ENCODE results near the gene SMIM1.

The SMIM1 gene

DNA sequence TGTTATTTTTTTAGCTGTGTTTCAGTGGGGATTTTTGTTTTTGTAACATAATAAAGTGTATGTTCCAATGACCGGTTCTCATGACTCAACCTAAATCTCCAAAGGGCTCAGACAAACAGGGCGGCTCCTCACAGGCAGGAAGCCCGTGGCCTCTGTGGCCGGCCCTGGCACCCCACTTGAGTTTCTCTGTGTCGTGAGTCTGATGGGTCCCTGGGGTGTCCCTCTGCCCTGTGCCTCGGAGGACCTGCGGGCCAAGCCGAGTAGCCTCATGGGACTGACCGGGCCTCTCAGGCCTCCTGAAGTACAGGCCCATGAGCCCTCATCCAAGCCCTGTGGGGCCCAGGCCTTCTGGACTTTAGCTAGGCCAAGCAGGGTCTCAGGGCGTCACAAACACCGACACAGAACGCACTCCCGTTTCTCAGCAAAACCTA is 36.4 kb upstream of the SMIM1 start:
- in situ Hi-C loops (cut with HindIII; ENCODE audit: low sequenced_read_pairs) = no loop called here

- in situ Hi-C loops (cut with HindIII; ENCODE audit: low sequenced_read_pairs) = no loop called here
These were observed 35.8 kb upstream of the SMIM1 start for GRCh38 chr1:3736708-3737107.

- in situ Hi-C loops (cut with HindIII; ENCODE audit: low sequenced_read_pairs) = no loop called here
These were observed 33.6 kb upstream of the SMIM1 start for GRCh38 chr1:3738943-3739342.

- in situ Hi-C loops (cut with HindIII; ENCODE audit: low sequenced_read_pairs) = loop anchor here (10.0 kb wide), 1 partner anchor 95 kb away; no protein-coding TSS in a partner anchor
These were observed 32.5 kb upstream of the SMIM1 start for GRCh38 chr1:3740042-3740441.

- in situ Hi-C loops (cut with HindIII; ENCODE audit: low sequenced_read_pairs) = loop anchor here (10.0 kb wide), 1 partner anchor 96 kb away; no protein-coding TSS in a partner anchor
These were observed 31.8 kb upstream of the SMIM1 start for GRCh38 chr1:3740752-3741151.

DNA sequence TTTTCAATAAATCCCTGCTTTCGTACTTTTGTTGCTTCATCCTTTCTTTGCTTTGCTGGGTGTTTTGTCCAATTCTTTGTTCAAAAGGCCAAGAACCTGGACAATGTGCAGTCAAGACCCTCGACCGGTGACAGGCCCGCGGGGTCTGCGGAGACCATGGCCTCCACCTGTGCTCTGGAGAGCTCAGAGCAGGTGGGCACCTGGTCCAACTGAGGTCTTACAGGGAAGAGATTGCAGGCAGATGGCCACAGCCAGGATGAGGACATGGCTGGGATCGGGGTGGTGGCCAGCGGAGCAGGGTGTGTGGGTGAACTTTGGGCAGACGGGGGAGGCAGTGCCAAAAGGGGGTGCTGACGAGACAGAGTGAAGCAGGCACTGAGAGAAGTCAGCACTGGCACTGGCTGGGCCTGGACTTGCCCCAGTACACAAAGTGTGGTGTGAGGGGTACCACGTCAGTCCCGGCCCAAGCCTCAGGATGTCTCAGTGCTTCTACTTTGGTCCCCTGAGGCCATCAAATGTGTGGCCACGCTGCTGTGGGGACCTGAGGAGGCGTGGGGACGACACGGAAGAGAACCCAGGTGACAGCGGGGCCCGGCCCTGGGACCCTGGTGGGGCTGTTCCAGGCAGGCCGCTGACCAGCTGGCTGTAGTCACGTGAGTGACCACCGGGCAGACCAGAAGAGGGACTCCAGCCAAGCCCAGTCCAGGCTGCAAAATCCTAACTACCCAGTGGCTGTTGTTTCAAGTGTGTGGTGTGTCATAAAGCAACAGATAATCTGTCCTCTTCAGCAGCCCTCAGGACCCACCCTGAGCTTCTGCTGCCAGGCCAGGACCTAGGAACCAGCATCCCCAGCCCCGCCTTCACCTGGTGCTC is 30.7 kb upstream of the SMIM1 start:
- in situ Hi-C loops (cut with HindIII; ENCODE audit: low sequenced_read_pairs) = loop anchor here (10.0 kb wide), 1 partner anchor 97 kb away; no protein-coding TSS in a partner anchor

DNA sequence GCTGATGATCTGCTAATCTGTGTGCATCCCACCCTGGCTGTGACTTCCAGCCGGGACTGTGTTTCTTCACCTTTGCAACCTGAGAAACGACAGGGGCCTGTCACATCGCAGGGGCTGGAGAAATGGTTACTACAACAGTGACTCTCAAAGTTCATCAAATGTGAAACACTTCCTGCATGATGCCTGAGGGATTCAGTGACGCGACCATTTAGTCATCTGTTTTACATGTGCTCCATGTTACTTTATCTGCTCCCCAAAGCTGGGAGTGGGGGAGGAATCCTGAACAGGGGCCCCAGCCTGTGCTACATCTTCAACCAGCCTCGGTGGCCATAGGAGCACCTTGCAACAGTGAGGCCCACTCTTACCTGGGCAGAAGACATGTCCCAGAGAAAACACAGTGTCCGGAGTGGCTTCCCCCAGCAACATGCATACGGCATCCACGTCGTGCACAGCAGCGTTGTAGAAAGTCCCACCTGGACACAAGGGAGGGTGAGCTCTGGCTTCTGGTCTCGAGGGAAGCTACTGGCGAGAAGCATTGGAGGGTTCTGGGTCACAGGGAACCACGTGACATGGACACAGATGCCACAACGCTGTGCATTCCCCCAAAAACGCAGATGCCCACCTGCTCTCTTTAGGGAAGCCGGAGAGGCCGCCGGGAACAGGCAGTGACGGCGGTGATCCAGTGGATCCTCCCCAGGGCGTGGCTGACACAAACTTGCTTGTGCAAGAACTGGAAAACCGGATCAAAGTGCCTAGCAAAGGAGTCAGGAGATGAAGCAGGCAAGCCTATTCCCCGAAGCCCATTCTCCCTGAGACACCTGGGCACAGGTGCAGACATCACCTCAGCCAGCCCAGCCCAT is 29.9 kb upstream of the SMIM1 start:
- in situ Hi-C loops (cut with HindIII; ENCODE audit: low sequenced_read_pairs) = loop anchor here (10.0 kb wide), 1 partner anchor 98 kb away; no protein-coding TSS in a partner anchor

DNA sequence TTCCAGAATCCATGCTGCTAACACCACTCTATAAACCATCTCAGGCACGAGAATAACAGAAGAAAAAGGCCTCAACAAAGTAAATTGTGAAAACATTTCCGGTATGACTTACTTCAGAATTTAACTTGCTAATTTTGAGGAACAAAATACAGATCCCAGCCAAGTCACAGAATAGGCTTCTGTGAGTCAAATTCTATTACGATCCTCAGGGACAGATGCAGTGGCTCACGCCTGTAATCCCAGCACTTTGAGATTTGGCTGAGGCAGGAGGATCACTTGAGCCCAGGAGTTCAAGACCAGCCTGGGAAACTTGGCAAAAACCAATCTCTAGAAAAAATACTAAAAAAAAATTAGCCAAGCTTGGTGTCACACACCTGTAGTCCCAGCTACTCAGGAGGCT is 29.1 kb upstream of the SMIM1 start:
- in situ Hi-C loops (cut with HindIII; ENCODE audit: low sequenced_read_pairs) = loop anchor here (10.0 kb wide), 1 partner anchor 99 kb away; no protein-coding TSS in a partner anchor

GRCh38 chr1:3743826-3744225 is 28.7 kb upstream of the SMIM1 start:
- in situ Hi-C loops (cut with HindIII; ENCODE audit: low sequenced_read_pairs) = loop anchor here (10.0 kb wide), 1 partner anchor 99 kb away; no protein-coding TSS in a partner anchor

GRCh38 chr1:3744646-3745045 is 27.9 kb upstream of the SMIM1 start:
- in situ Hi-C loops (cut with HindIII; ENCODE audit: low sequenced_read_pairs) = loop anchor here (10.0 kb wide), 1 partner anchor 100 kb away; no protein-coding TSS in a partner anchor

GRCh38 chr1:3745071-3745470 is 27.5 kb upstream of the SMIM1 start:
- in situ Hi-C loops (cut with HindIII; ENCODE audit: low sequenced_read_pairs) = loop anchor here (10.0 kb wide), 1 partner anchor 100 kb away; no protein-coding TSS in a partner anchor

DNA sequence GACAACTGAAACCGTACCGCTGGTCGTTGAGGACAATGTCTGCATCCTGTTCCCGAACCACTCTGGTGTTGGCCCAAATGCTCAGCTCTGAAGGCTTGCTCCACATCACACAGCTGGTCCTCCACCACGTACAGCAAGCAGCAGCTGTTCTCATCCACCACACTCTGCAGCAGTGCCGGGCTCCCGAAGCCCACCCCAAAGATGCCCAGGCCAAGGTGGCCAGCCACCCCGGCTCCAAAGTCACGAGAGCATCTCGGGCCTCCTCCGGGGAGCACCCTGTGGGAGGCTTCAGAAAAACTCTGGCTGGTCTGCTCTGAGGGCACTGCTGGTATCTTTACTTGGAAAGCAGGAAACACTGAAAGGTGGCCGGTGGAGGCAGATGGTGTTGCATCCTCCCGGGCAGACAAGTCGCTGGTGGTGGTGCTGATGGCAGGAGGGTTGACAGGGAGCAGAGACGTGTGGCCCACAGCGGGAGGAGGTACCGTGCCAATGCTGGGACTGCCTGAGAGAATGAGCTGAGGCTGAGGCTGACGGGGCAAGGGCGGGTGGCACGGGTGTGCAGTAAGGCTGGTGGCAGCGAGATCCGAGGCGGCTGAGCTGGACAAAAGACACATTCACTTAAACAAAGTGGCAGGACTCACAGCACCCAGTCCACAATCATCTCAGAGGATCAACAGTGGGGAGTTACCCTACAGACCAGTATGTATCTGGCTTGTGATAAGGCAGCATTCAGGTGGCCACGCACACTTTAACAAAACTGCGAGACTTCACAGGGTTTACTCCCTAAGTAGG is 26.8 kb upstream of the SMIM1 start:
- in situ Hi-C loops (cut with HindIII; ENCODE audit: low sequenced_read_pairs) = loop anchor here (10.0 kb wide), 1 partner anchor 101 kb away; no protein-coding TSS in a partner anchor

- in situ Hi-C loops (cut with HindIII; ENCODE audit: low sequenced_read_pairs) = loop anchor here (10.0 kb wide), 1 partner anchor 102 kb away; no protein-coding TSS in a partner anchor
These were observed 26.1 kb upstream of the SMIM1 start for GRCh38 chr1:3746389-3746829.

- in situ Hi-C loops (cut with HindIII; ENCODE audit: low sequenced_read_pairs) = loop anchor here (10.0 kb wide), 1 partner anchor 102 kb away; no protein-coding TSS in a partner anchor
These were observed 25.6 kb upstream of the SMIM1 start for GRCh38 chr1:3746830-3747521.

DNA sequence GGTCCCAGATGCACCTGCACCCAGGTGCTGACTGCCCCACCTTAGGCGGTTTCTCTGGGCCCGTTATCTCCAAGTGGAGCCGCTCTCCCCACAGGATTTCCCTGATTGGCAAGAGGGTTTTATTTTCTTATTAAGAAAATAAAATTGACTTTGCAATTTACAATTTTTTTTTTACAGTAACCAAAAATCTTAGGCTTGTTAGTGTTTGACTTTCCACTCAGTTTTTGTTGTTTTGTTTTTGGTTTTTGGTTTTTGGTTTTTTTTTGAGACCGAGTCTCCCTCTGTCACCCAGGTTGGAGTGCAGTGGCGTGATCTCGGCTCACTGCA is 25.1 kb upstream of the SMIM1 start:
- in situ Hi-C loops (cut with HindIII; ENCODE audit: low sequenced_read_pairs) = loop anchor here (10.0 kb wide), 1 partner anchor 103 kb away; no protein-coding TSS in a partner anchor

DNA sequence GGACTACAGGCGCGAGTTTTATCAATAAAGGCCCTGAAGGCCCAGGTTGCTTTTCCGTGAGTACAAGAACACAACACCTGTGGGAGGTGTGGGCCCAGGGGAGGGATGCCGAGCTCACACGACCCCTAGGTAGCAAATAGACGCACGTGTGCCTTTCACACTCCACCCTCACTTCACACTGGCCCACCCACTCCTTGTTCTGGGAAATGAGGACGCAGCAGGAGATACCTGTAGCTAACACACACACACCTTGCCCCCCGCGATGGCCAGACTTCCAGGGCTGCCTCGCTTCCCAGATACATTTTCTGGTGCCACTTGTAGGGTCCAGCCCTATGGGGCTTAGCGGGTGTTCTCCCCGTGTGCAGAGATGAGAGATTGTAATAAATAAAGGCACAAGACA is 24.6 kb upstream of the SMIM1 start:
- in situ Hi-C loops (cut with HindIII; ENCODE audit: low sequenced_read_pairs) = loop anchor here (10.0 kb wide), 1 partner anchor 103 kb away; no protein-coding TSS in a partner anchor

GRCh38 chr1:3748316-3748900 is 24.1 kb upstream of the SMIM1 start:
- in situ Hi-C loops (cut with HindIII; ENCODE audit: low sequenced_read_pairs) = loop anchor here (10.0 kb wide), 1 partner anchor 104 kb away; no protein-coding TSS in a partner anchor

DNA sequence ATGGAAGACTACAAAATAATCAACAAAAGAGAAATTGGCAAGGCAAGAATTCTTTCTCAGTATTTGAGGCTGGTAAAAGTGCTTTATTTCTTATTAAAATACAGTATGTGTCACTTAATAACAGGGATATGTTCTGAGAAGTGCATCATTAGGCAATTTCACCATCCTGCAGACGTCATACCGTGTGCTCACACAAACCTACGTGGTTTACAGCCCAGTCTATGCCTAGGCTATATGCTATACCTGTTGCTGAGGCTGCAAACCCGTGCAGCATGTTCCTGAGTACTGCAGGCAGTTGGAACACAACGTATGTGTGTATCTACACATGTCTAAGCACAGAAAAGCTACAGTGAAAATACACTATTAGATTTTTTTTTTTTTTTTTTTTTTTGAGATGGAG is 23.0 kb upstream of the SMIM1 start:
- in situ Hi-C loops (cut with HindIII; ENCODE audit: low sequenced_read_pairs) = loop anchor here (10.0 kb wide), 1 partner anchor 105 kb away; no protein-coding TSS in a partner anchor

- in situ Hi-C loops (cut with HindIII; ENCODE audit: low sequenced_read_pairs) = no loop called here
These were observed 21.8 kb upstream of the SMIM1 start for GRCh38 chr1:3750741-3751140.
